HepG2 (cell line): ENCODE measurements around the gene SYNGR1. TPM values are rescaled to one million over a fixed set of nuclear protein-coding genes. Genes with fewer than 3 reads are reported as not detected.
A peak's percentile ranks its signal among the peaks of the same experiment; 100 is the strongest.

Experiments used
- ZFX ChIP-seq: sonication (generic); formaldehyde crosslinking; IDR thresholded peaks from 2 replicates; pipeline ENCODE4 v1.4.0; 2020; ENCODE audit warnings: mild to moderate bottlenecking, low read depth, missing genetic modification reagents, moderate library complexity
- polyA plus RNA-seq, 8 experiments: library from polyadenylated mRNA; depleted of rRNA in 3 of 8; stranded (reverse) in 7 of 8; unstranded in 1 of 8; fragments of >200 nt; fragmentation: Illumina TruSeq in 4 of 8; extraction: Trizol in 4 of 8; gene quantifications; 2 replicates each; pipeline versions ENCODE4 v1.2.1 to v1.2.3, GENCODE V29; 2011 to 2016; ENCODE audit warnings: low read depth in 4 of 8, missing spikeins in 1 of 8, mixed read lengths in 1 of 8; ENCODE audit not compliant: insufficient read depth in 1 of 8
- total RNA-seq, 5 experiments: library from RNA; depleted of rRNA; stranded (reverse); fragments of >200 nt; fragmentation: Illumina TruSeq; extraction: Trizol; gene quantifications; 2 replicates each; pipeline ENCODE4 v1.2.3, GENCODE V29; 2016; ENCODE audit warnings: low read depth in 1 of 5
- TF ChIP-seq, protein P1 (sequence below): sonication (generic); formaldehyde crosslinking; IDR thresholded peaks from 2 replicates; pipeline ENCODE4 v1.8.1; 2023; ENCODE audit warnings: mild to moderate bottlenecking, missing genetic modification reagents
- TF ChIP-seq, protein P2 (sequence below): sonication (generic); formaldehyde crosslinking; IDR thresholded peaks from 2 replicates; pipeline ENCODE4 v1.5.0; 2020; ENCODE audit warnings: missing genetic modification reagents
- TF ChIP-seq, protein P3 (sequence below): sonication (generic); formaldehyde crosslinking; IDR thresholded peaks from 2 replicates; pipeline ENCODE4 v1.4.0; 2020; ENCODE audit warnings: mild to moderate bottlenecking, missing genetic modification reagents
- TF ChIP-seq, protein P4 (sequence below): sonication (generic); formaldehyde crosslinking; IDR thresholded peaks from 2 replicates; pipeline ENCODE4 v1.5.1; 2020; ENCODE audit warnings: mild to moderate bottlenecking, missing genetic modification reagents, moderate library complexity

SYNGR1 gene
- total and polyA plus RNA-seq, 2 of the 13 experiments (the other 11 are each of a cell fraction or from before 2014, with no cell fraction given), result 0.27 to 2.7 TPM

DNA sequence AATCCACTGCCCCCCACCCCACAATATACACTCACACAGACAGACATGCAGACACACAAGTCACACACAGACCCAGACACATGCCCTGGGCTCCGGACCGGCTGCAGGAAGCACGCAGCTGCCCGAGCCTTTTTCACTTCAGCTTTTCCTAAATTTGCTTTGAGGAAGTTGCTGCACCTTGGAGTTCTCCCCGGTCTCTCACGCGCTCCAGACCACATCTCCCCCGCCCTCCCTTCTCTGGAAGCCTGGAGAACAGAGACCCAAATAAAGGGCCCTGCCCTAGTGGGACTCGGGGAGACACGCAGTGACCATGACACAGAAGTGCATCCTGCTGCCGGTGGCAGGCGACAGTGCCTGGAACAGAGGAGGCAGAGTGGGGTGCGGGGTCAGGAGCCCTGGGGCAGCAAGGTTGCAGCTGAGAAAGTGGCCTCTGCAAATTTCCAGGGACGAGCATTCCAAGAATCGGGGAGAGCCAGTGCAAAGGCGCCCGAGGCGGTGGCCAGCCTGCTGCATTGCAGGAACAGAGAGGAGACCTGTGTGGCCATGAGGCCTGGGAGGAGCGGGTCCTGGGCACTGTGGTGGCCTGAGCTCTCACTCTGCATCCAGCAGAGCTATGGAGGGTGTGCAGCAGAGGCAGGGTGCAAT, 49.5 kb upstream of the SYNGR1 start (continued):
- TF ChIP-seq, protein P1, sequence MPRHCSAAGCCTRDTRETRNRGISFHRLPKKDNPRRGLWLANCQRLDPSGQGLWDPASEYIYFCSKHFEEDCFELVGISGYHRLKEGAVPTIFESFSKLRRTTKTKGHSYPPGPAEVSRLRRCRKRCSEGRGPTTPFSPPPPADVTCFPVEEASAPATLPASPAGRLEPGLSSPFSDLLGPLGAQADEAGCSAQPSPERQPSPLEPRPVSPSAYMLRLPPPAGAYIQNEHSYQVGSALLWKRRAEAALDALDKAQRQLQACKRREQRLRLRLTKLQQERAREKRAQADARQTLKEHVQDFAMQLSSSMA (CRISPR knock-in tag), result no peak
- TF ChIP-seq, protein P2, sequence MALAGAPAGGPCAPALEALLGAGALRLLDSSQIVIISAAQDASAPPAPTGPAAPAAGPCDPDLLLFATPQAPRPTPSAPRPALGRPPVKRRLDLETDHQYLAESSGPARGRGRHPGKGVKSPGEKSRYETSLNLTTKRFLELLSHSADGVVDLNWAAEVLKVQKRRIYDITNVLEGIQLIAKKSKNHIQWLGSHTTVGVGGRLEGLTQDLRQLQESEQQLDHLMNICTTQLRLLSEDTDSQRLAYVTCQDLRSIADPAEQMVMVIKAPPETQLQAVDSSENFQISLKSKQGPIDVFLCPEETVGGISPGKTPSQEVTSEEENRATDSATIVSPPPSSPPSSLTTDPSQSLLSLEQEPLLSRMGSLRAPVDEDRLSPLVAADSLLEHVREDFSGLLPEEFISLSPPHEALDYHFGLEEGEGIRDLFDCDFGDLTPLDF (CRISPR knock-in tag), result no peak
- TF ChIP-seq ZFX (CRISPR knock-in tag), result peak; percentile 44; the same call in 1 of the 2 replicates
- TF ChIP-seq, protein P3, sequence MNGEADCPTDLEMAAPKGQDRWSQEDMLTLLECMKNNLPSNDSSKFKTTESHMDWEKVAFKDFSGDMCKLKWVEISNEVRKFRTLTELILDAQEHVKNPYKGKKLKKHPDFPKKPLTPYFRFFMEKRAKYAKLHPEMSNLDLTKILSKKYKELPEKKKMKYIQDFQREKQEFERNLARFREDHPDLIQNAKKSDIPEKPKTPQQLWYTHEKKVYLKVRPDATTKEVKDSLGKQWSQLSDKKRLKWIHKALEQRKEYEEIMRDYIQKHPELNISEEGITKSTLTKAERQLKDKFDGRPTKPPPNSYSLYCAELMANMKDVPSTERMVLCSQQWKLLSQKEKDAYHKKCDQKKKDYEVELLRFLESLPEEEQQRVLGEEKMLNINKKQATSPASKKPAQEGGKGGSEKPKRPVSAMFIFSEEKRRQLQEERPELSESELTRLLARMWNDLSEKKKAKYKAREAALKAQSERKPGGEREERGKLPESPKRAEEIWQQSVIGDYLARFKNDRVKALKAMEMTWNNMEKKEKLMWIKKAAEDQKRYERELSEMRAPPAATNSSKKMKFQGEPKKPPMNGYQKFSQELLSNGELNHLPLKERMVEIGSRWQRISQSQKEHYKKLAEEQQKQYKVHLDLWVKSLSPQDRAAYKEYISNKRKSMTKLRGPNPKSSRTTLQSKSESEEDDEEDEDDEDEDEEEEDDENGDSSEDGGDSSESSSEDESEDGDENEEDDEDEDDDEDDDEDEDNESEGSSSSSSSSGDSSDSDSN, result peak; percentile 52
- TF ChIP-seq, protein P4, sequence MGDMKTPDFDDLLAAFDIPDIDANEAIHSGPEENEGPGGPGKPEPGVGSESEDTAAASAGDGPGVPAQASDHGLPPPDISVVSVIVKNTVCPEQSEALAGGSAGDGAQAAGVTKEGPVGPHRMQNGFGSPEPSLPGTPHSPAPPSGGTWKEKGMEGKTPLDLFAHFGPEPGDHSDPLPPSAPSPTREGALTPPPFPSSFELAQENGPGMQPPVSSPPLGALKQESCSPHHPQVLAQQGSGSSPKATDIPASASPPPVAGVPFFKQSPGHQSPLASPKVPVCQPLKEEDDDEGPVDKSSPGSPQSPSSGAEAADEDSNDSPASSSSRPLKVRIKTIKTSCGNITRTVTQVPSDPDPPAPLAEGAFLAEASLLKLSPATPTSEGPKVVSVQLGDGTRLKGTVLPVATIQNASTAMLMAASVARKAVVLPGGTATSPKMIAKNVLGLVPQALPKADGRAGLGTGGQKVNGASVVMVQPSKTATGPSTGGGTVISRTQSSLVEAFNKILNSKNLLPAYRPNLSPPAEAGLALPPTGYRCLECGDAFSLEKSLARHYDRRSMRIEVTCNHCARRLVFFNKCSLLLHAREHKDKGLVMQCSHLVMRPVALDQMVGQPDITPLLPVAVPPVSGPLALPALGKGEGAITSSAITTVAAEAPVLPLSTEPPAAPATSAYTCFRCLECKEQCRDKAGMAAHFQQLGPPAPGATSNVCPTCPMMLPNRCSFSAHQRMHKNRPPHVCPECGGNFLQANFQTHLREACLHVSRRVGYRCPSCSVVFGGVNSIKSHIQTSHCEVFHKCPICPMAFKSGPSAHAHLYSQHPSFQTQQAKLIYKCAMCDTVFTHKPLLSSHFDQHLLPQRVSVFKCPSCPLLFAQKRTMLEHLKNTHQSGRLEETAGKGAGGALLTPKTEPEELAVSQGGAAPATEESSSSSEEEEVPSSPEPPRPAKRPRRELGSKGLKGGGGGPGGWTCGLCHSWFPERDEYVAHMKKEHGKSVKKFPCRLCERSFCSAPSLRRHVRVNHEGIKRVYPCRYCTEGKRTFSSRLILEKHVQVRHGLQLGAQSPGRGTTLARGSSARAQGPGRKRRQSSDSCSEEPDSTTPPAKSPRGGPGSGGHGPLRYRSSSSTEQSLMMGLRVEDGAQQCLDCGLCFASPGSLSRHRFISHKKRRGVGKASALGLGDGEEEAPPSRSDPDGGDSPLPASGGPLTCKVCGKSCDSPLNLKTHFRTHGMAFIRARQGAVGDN (CRISPR knock-in tag), result peak; percentile 62
